Neural progenitor cell (in vitro differentiated cells): ENCODE measurements around the gene SYTL1. TPM values are rescaled to one million over a fixed set of nuclear protein-coding genes. Genes with fewer than 3 reads are reported as not detected.

Source experiments
- DNase-seq: peaks from one replicate; pipeline ENCODE4 v3.0.0-alpha.2; 2016; ENCODE audit warnings: low spot score
- H2AFZ ChIP-seq: fragments of 200-600 bp; sonication (generic); replicated peaks from 2 replicates; pipeline ENCODE4 v1.6.1; 2016; ENCODE audit warnings: antibody characterized with exemption
- H3F3A ChIP-seq: fragments of 200-600 bp; sonication (generic); 2 replicates; pipeline ENCODE4 v1.6.1; 2016; ENCODE audit warnings: antibody characterized with exemption, low read depth
- H3K27ac ChIP-seq: fragments of 200-600 bp; sonication (generic); 2 replicates; pipeline ENCODE4 v1.5.1; 2016; ENCODE audit warnings: mild to moderate bottlenecking
- H3K27me3 ChIP-seq: fragments of 200-600 bp; sonication (generic); 2 replicates; pipeline ENCODE4 v1.6.1; 2016; ENCODE audit warnings: mild to moderate bottlenecking, moderate library complexity
- H3K36me3 ChIP-seq: fragments of 200-600 bp; sonication (generic); 2 replicates; pipeline ENCODE4 v1.5.1; 2016
- H3K4me1 ChIP-seq: fragments of 200-600 bp; sonication (generic); 2 replicates; pipeline ENCODE4 v1.6.1; 2016; ENCODE audit warnings: mixed run types
- H3K4me2 ChIP-seq: fragments of 200-600 bp; sonication (generic); 2 replicates; pipeline ENCODE4 v1.6.1; 2016
- H3K4me3 ChIP-seq: fragments of 200-600 bp; sonication (generic); 2 replicates; pipeline ENCODE4 v1.5.1; 2016
- H3K79me2 ChIP-seq: fragments of 200-600 bp; sonication (generic); 2 replicates; pipeline ENCODE4 v1.6.1; 2016; ENCODE audit warnings: low read depth
- H3K9ac ChIP-seq: fragments of 200-600 bp; sonication (generic); 2 replicates; pipeline ENCODE4 v1.6.1; 2016
- H3K9me3 ChIP-seq: fragments of 200-600 bp; sonication (generic); 2 replicates; pipeline ENCODE4 v1.5.1; 2016; ENCODE audit warnings: low read depth
- H4K20me1 ChIP-seq: fragments of 200-600 bp; sonication (generic); 2 replicates; pipeline ENCODE4 v1.6.1; 2016; ENCODE audit warnings: low read depth
- H3K27ac Mint-ChIP-seq: 3 replicates; pipeline ENCODE4 v1.8.0; 2021; ENCODE audit warnings: mixed read lengths
- H3K27me3 Mint-ChIP-seq: 2 replicates; pipeline ENCODE4 v1.8.0; 2022; ENCODE audit warnings: low read depth, mild to moderate bottlenecking, inconsistent platforms, moderate library complexity, mixed read lengths; ENCODE audit not compliant: insufficient read depth
- H3K36me3 Mint-ChIP-seq: 3 replicates; pipeline ENCODE4 v1.8.0; 2021; ENCODE audit warnings: mixed read lengths
- H3K4me1 Mint-ChIP-seq: 3 replicates; pipeline ENCODE4 v1.8.0; 2021; ENCODE audit warnings: mixed read lengths
- H3K4me3 Mint-ChIP-seq: 3 replicates; pipeline ENCODE4 v1.8.0; 2021; ENCODE audit warnings: mild to moderate bottlenecking, moderate library complexity, mixed read lengths
- H3K9me3 Mint-ChIP-seq: 3 replicates; pipeline ENCODE4 v1.8.0; 2020; ENCODE audit warnings: mixed read lengths
- CTCF ChIP-seq: fragments of 200-600 bp; sonication (generic); IDR thresholded peaks from 2 replicates; pipeline ENCODE4 v1.5.1; 2017; ENCODE audit warnings: antibody characterized with exemption, mild to moderate bottlenecking
- EZH2 ChIP-seq: fragments of 200-600 bp; sonication (generic); IDR thresholded peaks from 2 replicates; pipeline ENCODE4 v1.6.1; 2017; ENCODE audit warnings: antibody characterized with exemption, mild to moderate bottlenecking, moderate library complexity
- EZH2phosphoT487 ChIP-seq: fragments of 200-600 bp; sonication (generic); IDR thresholded peaks from 2 replicates; pipeline ENCODE4 v1.6.1; 2017; ENCODE audit warnings: antibody characterized with exemption
- total RNA-seq: library from RNA; depleted of rRNA; stranded (reverse); fragments of >200 nt; gene quantifications from 2 replicates; pipeline ENCODE4 v1.2.3, GENCODE V29; 2015; ENCODE audit warnings: low replicate concordance

Gene SYTL1
- total RNA-seq, 1 donor from 2014 or later: 5.7 TPM

DNA sequence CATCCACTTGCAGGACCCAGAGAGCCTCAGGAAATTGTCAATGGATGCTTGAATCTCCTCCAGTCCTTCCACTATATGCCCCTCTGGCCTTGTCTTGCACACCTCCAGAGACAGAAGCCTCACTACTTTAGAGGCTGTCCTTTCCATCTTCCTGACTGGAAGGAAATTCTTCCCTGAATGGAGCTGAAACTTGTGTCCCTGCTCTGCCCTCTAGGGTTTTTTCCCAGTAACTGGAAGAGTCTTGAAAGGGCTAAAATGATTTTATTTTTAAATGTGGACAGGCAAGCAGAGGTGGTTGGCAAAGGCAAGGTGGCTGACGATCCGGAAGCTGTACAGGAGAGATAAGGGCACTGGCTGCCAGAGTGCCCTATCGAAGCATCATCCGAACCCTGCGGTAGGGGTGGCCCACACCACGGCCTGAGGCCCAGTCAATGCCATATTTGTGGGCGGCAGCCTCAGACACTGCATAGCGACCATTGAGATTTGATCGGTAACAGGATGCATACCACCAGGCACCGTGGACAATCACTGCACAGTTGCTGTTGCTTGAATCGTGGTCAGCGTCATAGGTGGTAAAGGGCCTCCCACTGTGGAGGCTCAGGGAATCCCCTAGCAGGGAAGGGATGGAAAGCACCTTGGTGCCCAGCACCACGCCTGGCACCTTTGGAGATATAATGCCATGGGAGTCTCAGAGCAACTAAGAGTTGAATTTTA, 27.2 kb downstream of the SYTL1 start:
- peaks cover 39% of the 10 kb centered on the region for H3F3A ChIP-seq
- H3K27me3 Mint-ChIP-seq: peaks cover 14% of the 10 kb centered on the region
- H3K4me1 Mint-ChIP-seq: peaks cover 36% of the 10 kb centered on the region
- no peaks in the 10 kb centered on the region for H3K9me3 Mint-ChIP-seq
- H3K79me2 ChIP-seq: no peaks in the 10 kb centered on the region
- peak overlapping the region; percentile 76 for H3K27ac Mint-ChIP-seq
- no peak overlapping the region for H3K9ac ChIP-seq
- peaks cover 22% of the 10 kb centered on the region for H3K4me1 ChIP-seq
- H3K27me3 ChIP-seq: no peaks in the 10 kb centered on the region
- no peaks in the 10 kb centered on the region for H3K36me3 ChIP-seq
- no peaks in the 10 kb centered on the region for H3K36me3 Mint-ChIP-seq
- H3K4me3 Mint-ChIP-seq: peak overlapping the region; percentile 31
- no peaks in the 10 kb centered on the region for H3K9me3 ChIP-seq
- no peak overlapping the region for H2AFZ ChIP-seq
- H3K4me3 ChIP-seq: no peak overlapping the region
- H3K4me2 ChIP-seq: no peak overlapping the region
- DNase-seq: no peak
- TF ChIP-seq EZH2: no peak
- TF ChIP-seq EZH2phosphoT487: no peak
- peak; percentile 33 for TF ChIP-seq CTCF
- H3K27ac ChIP-seq: no peak overlapping the region
- H4K20me1 ChIP-seq: peaks cover 13% of the 10 kb centered on the region

GRCh38 chr1:27372022-27372807, 30.4 kb downstream of the SYTL1 start:
- peaks cover 15% of the 10 kb centered on the region for H3K4me1 Mint-ChIP-seq
- H3K9me3 Mint-ChIP-seq: no peaks in the 10 kb centered on the region
- Histone ChIP-seq H4K20me1 (no peaks in the 10 kb centered on the region), H3K36me3 (no peaks in the 10 kb centered on the region), H3K9ac (no peak overlapping the region), H3K4me1 (peaks cover 5% of the 10 kb centered on the region), H3F3A (peaks cover 10% of the 10 kb centered on the region), H3K4me2 (no peak overlapping the region), H3K27me3 (no peaks in the 10 kb centered on the region), H3K9me3 (no peaks in the 10 kb centered on the region), H3K79me2 (no peaks in the 10 kb centered on the region), H3K4me3 (no peak overlapping the region), H3K27ac (no peak overlapping the region), H2AFZ (no peak overlapping the region)
- DNase-seq: no peak
- no peak overlapping the region for H3K4me3 Mint-ChIP-seq
- H3K27ac Mint-ChIP-seq: peak overlapping the region; percentile 86
- no peak for TF ChIP-seq EZH2phosphoT487
- peaks cover 11% of the 10 kb centered on the region for H3K27me3 Mint-ChIP-seq
- no peaks in the 10 kb centered on the region for H3K36me3 Mint-ChIP-seq

GRCh38 chr1:27372808-27373690, 31.2 kb downstream of the SYTL1 start:
- no peaks in the 10 kb centered on the region for H3K79me2 ChIP-seq
- no peaks in the 10 kb centered on the region for H4K20me1 ChIP-seq
- peaks cover 11% of the 10 kb centered on the region for H3K27me3 Mint-ChIP-seq
- no peaks in the 10 kb centered on the region for H3K36me3 ChIP-seq
- no peak overlapping the region for H3K27ac Mint-ChIP-seq
- H3K36me3 Mint-ChIP-seq: no peaks in the 10 kb centered on the region
- no peaks in the 10 kb centered on the region for H3K27me3 ChIP-seq
- no peaks in the 10 kb centered on the region for H3K4me1 ChIP-seq
- no peak overlapping the region for H3K9ac ChIP-seq
- no peaks in the 10 kb centered on the region for H3K9me3 Mint-ChIP-seq
- DNase-seq: peak; percentile 50
- H3K4me3 Mint-ChIP-seq: no peak overlapping the region
- no peak overlapping the region for H3K27ac ChIP-seq
- H3K9me3 ChIP-seq: no peaks in the 10 kb centered on the region
- peaks cover 1% of the 10 kb centered on the region for H3F3A ChIP-seq
- no peak overlapping the region for H3K4me2 ChIP-seq
- TF ChIP-seq EZH2phosphoT487 (no peak), CTCF (peak; percentile 52)
- no peak overlapping the region for H2AFZ ChIP-seq
- H3K4me1 Mint-ChIP-seq: peaks cover 10% of the 10 kb centered on the region
- H3K4me3 ChIP-seq: no peak overlapping the region
